ENCODE results near the gene KLRC4. TPM values are rescaled to one million over a fixed set of nuclear protein-coding genes. Genes with fewer than 3 reads are reported as not detected.
A peak's percentile ranks its signal among the peaks of the same experiment; 100 is the strongest.

Gene KLRC4
- polyA plus RNA-seq, 1 of the 3 experiments (the other 2 are of a cell fraction), result not detected

DNA sequence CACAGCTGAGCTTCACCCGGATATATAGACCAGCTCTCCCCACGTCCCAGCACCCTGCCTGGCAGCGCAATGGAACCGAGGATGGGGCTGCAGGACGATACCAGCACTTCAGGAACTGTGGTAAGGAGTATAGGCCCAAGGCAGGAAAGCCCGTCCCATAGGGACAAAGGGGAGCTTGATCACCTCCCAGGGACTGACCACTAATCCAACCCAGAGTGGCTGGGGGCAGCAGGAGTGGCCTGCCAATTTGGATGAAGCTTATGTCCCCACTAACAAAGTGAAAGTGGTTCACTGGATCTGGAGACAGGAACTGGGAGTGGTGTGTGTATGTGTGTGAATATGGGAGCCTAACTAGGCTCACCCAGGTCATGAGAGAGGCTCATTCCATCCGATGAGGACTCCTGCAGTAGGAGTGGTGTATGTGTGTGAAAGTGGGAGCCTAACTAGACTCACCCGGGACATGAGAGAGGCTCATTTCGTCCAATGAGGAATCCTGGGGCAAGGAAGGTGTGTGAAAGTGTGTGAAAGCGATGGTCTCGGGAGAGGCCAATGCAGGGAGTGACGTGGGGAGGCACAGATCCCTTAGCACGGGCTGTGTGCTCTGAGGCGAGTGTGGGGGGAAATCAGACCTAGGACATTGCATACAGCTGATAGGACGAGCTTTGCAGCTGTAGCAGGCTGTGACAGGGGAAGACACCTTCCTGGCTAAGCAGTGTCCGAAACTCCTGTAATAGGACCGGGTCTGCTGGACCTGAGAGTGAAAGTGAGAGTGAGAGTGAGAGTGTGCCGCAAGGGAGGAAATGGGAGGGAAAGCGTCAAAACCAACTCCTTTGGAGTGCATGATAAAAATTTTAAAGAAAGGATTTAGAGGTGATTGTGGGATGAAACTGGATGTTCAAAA, 45.4 kb downstream of the KLRC4 start:
- Histone ChIP-seq H3K79me2 (ENCODE audit: insufficient read depth) (no peaks in the 10 kb centered on the region), H3K9ac (0 out of 2 replicates have a peak overlapping the region, but pooled peaks have one; percentile 37), H4K20me1 (ENCODE audit: insufficient read depth) (no peaks in the 10 kb centered on the region), H3F3A (replicated peaks; ENCODE audit: insufficient read depth) (no peaks in the 10 kb centered on the region), H3K36me3 (replicated peaks in 1 of 2; ENCODE audit: control insufficient read depth in 1 of 2, insufficient read depth in 2 of 2, low read length in 1 of 2) (no peaks in the 10 kb centered on the region), H3K9me3 (no peaks in the 10 kb centered on the region), H2AFZ (ENCODE audit: low read depth) (peak overlapping the region; percentile 96), H3K4me3 (ENCODE audit: low read depth in 2 of 2, low read length in 1 of 2) (peak overlapping the region; percentile 50 to 61), H3K4me2 (peak overlapping the region; percentile 78), H3K27me3 (ENCODE audit: insufficient read depth) (no peaks in the 10 kb centered on the region), H3K9me2 (no peaks in the 10 kb centered on the region), H3K27ac (ENCODE audit: low read depth in 2 of 2, low read length in 1 of 2) (no peak overlapping the region), H3K4me1 (ENCODE audit: control insufficient read depth in 1 of 2, insufficient read depth in 2 of 2, low read depth in 1 of 2, low read length in 1 of 2) (peaks cover 0 to 9% of the 10 kb centered on the region in 2 experiments; a peak in 1 of 4 replicates)
- ChIA-PET POLR2A (no interaction called here), CTCF (interaction anchor here (0.7 kb wide), 1 partner anchor 33 kb away, joined by 3 read pairs; no protein-coding TSS in a partner anchor)
- no peak for DNase-seq
- TF ChIP-seq RXRA (IDR thresholded peaks at IDR 0.05; ENCODE audit: borderline replicate concordance, low read depth), result no peak
- no peak for TF ChIP-seq GABPA (IDR thresholded peaks at IDR 0.05; ENCODE audit: low read depth)
- TF ChIP-seq RAD21 (IDR thresholded peaks at IDR 0.05; ENCODE audit: low read length), result no peak
- TF ChIP-seq FOXM1 (IDR thresholded peaks at IDR 0.05; ENCODE audit: low read depth), result no peak
- TF ChIP-seq, protein P1, sequence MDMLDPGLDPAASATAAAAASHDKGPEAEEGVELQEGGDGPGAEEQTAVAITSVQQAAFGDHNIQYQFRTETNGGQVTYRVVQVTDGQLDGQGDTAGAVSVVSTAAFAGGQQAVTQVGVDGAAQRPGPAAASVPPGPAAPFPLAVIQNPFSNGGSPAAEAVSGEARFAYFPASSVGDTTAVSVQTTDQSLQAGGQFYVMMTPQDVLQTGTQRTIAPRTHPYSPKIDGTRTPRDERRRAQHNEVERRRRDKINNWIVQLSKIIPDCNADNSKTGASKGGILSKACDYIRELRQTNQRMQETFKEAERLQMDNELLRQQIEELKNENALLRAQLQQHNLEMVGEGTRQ (IDR thresholded peaks at IDR 0.05; ENCODE audit: borderline replicate concordance, low read depth, low read length), result no peak
- no peak for TF ChIP-seq NFIC (IDR thresholded peaks at IDR 0.05; ENCODE audit: borderline replicate concordance)
- no peak for TF ChIP-seq FOSL2 (IDR thresholded peaks at IDR 0.05; ENCODE audit: borderline replicate concordance, low read depth)
- no peak for TF ChIP-seq TCF12 (IDR thresholded peaks at IDR 0.05)
- TF ChIP-seq, protein P2, sequence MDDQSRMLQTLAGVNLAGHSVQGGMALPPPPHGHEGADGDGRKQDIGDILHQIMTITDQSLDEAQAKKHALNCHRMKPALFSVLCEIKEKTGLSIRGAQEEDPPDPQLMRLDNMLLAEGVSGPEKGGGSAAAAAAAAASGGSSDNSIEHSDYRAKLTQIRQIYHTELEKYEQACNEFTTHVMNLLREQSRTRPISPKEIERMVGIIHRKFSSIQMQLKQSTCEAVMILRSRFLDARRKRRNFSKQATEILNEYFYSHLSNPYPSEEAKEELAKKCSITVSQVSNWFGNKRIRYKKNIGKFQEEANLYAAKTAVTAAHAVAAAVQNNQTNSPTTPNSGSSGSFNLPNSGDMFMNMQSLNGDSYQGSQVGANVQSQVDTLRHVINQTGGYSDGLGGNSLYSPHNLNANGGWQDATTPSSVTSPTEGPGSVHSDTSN (IDR thresholded peaks at IDR 0.05), result no peak
- 79% methylated on average over 19 of the region's 19 CpGs for WGBS (ENCODE audit: low lambda C conversion rate)

- Histone ChIP-seq H3K27me3 (ENCODE audit: insufficient read depth) (no peaks in the 10 kb centered on the region), H4K20me1 (ENCODE audit: insufficient read depth) (no peaks in the 10 kb centered on the region), H3K4me2 (no peak overlapping the region), H3K79me2 (ENCODE audit: insufficient read depth) (no peaks in the 10 kb centered on the region), H3K27ac (ENCODE audit: low read depth in 2 of 2, low read length in 1 of 2) (no peak overlapping the region), H2AFZ (ENCODE audit: low read depth) (no peak overlapping the region), H3K4me1 (ENCODE audit: control insufficient read depth in 1 of 2, insufficient read depth in 2 of 2, low read depth in 1 of 2, low read length in 1 of 2) (peaks cover 0 to 9% of the 10 kb centered on the region in 2 experiments; a peak in 1 of 4 replicates), H3K9me3 (no peaks in the 10 kb centered on the region), H3K9me2 (no peaks in the 10 kb centered on the region), H3K36me3 (replicated peaks in 1 of 2; ENCODE audit: control insufficient read depth in 1 of 2, insufficient read depth in 2 of 2, low read length in 1 of 2) (no peaks in the 10 kb centered on the region), H3F3A (replicated peaks; ENCODE audit: insufficient read depth) (no peaks in the 10 kb centered on the region), H3K4me3 (ENCODE audit: low read depth in 2 of 2, low read length in 1 of 2) (no peak overlapping the region), H3K9ac (no peak overlapping the region)
- 94% methylated on average over 3 of the region's 5 CpGs for WGBS (ENCODE audit: low lambda C conversion rate)
- no peak for TF ChIP-seq SMC3 (IDR thresholded peaks at IDR 0.05; ENCODE audit: low read depth, low read length)
- TF ChIP-seq YY1 (IDR thresholded peaks at IDR 0.05; ENCODE audit: low read depth), result no peak
- TF ChIP-seq NRF1 (IDR thresholded peaks at IDR 0.05; ENCODE audit: low read depth, low read length), result no peak
- no peak for TF ChIP-seq REST (IDR thresholded peaks at IDR 0.05; ENCODE audit: low read depth, low read length)
- TF ChIP-seq CHD2 (IDR thresholded peaks at IDR 0.05; ENCODE audit: low read length, partially characterized antibody), result no peak
- no peak for TF ChIP-seq RXRA (IDR thresholded peaks at IDR 0.05; ENCODE audit: borderline replicate concordance, low read depth)
- no peak for TF ChIP-seq EZH2phosphoT487 (IDR thresholded peaks at IDR 0.05; ENCODE audit: borderline replicate concordance, low read depth)
- TF ChIP-seq RCOR1 (IDR thresholded peaks at IDR 0.05; ENCODE audit: low read length), result no peak
- no peak for TF ChIP-seq JUND (IDR thresholded peaks at IDR 0.05)
- TF ChIP-seq, protein P3, sequence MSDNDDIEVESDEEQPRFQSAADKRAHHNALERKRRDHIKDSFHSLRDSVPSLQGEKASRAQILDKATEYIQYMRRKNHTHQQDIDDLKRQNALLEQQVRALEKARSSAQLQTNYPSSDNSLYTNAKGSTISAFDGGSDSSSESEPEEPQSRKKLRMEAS (IDR thresholded peaks at IDR 0.05; ENCODE audit: low read depth), result no peak
- no peak for TF ChIP-seq MEF2A (IDR thresholded peaks at IDR 0.05; ENCODE audit: borderline replicate concordance, low read depth)
- TF ChIP-seq ZBTB33 (IDR thresholded peaks at IDR 0.05; ENCODE audit: borderline replicate concordance, low read depth), result no peak
- CTCF ChIA-PET, result no interaction called here
- no peak for DNase-seq
- POLR2A ChIA-PET, result no interaction called here
Observed at GRCh38 chr12:10363658-10363913, 46.0 kb downstream of the KLRC4 start.
